ENCODE measurements around the gene EPHB6. TPM values are rescaled to one million over a fixed set of nuclear protein-coding genes. Genes with fewer than 3 reads are reported as not detected.

The EPHB6 gene
- total RNA-seq, 5 donors from 2014 or later (not counting 1 experiment from before 2014, with no cell fraction given): 37.2 to 76.2 (median 62.3) TPM

DNA sequence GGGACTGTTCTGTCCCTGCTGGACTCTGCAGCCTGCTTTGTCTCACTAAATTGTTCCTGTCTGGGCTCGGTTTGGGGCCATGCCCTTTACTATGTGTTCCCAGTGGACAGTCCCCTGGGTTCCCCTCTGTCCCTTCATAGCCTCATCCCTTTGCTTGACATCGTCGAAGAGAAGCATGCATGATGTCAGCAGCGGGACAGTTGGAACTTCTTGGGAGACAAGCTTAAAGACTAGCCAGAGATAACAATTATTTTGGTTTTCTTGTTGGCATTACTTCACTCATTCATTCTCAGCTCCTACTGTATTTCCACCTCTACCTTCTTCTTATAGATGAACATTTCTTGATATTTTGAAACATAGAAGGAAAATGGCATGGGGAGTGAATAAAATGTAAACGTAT lies 2.7 kb downstream of the EPHB6 start:
- WGBS (ENCODE audit: insufficient coverage): 71% methylated on average over 2 of the region's 5 CpGs
- Mint-ChIP-seq H3K4me1 (peaks cover 24 to 33% (median 31%) of the 10 kb centered on the region in 3 donors), H3K27ac (peak overlapping the region in 1 of 2 donors; percentile 44), H3K27me3 (no peaks in the 10 kb centered on the region), H3K4me3 (peak overlapping the region in 1 of 3 donors; percentile 81), H3K36me3 (peaks cover 3% of the 10 kb centered on the region), H3K9me3 (no peaks in the 10 kb centered on the region)
- POLR2A ChIA-PET: interaction anchor here in 1 of 2 donors (0.7 kb wide), 2 partner anchors 74 to 495 kb away, joined by 9 read pairs; no protein-coding TSS in a partner anchor
- ATAC-seq (replicated peaks in 1 of 4) (no peak), DNase-seq (no peak)
- no peaks in the 10 kb centered on the region for H3K9me3 ChIP-seq
- no peak overlapping the region for H3K27ac ChIP-seq (ENCODE audit: low read length)
- H3K36me3 ChIP-seq (ENCODE audit: control insufficient read depth in 2 of 2, extremely low read depth in 1 of 2, insufficient read depth in 1 of 2, low read length in 1 of 2): no peaks in the 10 kb centered on the region
- H3K4me3 ChIP-seq (ENCODE audit: control insufficient read depth in 1 of 2, extremely low read depth in 1 of 2, low read length in 1 of 2): no peak overlapping the region
- CTCF ChIA-PET: interaction anchor here (0.6 to 1.0 kb wide), 6 partner anchors 129 to 1120 kb away, joined by 3 to 6 read pairs (median 4); no protein-coding TSS in a partner anchor
- no peaks in the 10 kb centered on the region for H3K27me3 ChIP-seq (replicated peaks in 1 of 2; ENCODE audit: control insufficient read depth in 2 of 2, extremely low read depth in 1 of 2, insufficient read depth in 2 of 2, low read length in 1 of 2)
- peaks cover 10 to 19% of the 10 kb centered on the region in 2 experiments for H3K4me1 ChIP-seq (ENCODE audit: control insufficient read depth in 1 of 2, extremely low read depth in 1 of 2, insufficient read depth in 2 of 2, low read length in 2 of 2)

DNA sequence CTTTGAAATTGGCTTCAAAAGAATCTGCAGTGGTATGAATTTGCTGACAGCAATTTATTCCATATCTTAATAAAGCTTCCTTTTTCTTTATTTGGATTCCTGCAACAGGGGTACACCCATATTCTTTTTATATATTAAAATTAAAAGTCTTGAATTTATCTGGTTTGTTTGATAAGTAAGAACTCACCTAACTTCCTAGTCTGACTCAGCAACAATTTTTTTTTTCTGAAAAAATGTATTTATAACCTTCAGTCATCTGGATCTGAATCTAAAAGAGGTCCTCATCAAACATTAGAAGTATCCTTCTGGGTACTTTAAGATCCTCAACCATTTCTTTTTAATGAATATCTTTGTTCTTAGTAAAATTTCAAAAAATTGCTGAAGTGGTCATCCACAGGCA lies 4.5 kb downstream of the EPHB6 start:
- Histone ChIP-seq H3K9me3 (no peaks in the 10 kb centered on the region), H3K27me3 (replicated peaks in 1 of 2; ENCODE audit: control insufficient read depth in 2 of 2, extremely low read depth in 1 of 2, insufficient read depth in 2 of 2, low read length in 1 of 2) (no peaks in the 10 kb centered on the region), H3K4me3 (ENCODE audit: control insufficient read depth in 1 of 2, extremely low read depth in 1 of 2, low read length in 1 of 2) (no peak overlapping the region), H3K36me3 (ENCODE audit: control insufficient read depth in 2 of 2, extremely low read depth in 1 of 2, insufficient read depth in 1 of 2, low read length in 1 of 2) (peaks cover 0 to 8% of the 10 kb centered on the region in 2 donors), H3K4me1 (ENCODE audit: control insufficient read depth in 1 of 2, extremely low read depth in 1 of 2, insufficient read depth in 2 of 2, low read length in 2 of 2) (peaks cover 6 to 12% of the 10 kb centered on the region in 2 experiments), H3K27ac (ENCODE audit: low read length) (no peak overlapping the region)
- CTCF ChIA-PET: interaction anchor here (0.5 to 1.6 kb wide), 4 partner anchors 24 to 99 kb away, joined by 3 to 4 read pairs (median 3); no protein-coding TSS in a partner anchor
- H3K4me3 Mint-ChIP-seq: no peak overlapping the region
- no peaks in the 10 kb centered on the region for H3K27me3 Mint-ChIP-seq
- H3K4me1 Mint-ChIP-seq: peaks cover 16 to 24% (median 23%) of the 10 kb centered on the region in 3 donors
- peak overlapping the region; percentile 67 to 69 for H3K27ac Mint-ChIP-seq
- H3K9me3 Mint-ChIP-seq: no peaks in the 10 kb centered on the region
- POLR2A ChIA-PET: no interaction called here
- peaks cover 18% of the 10 kb centered on the region for H3K36me3 Mint-ChIP-seq
- DNase-seq (no peak), ATAC-seq (replicated peaks in 1 of 4) (no peak)

DNA sequence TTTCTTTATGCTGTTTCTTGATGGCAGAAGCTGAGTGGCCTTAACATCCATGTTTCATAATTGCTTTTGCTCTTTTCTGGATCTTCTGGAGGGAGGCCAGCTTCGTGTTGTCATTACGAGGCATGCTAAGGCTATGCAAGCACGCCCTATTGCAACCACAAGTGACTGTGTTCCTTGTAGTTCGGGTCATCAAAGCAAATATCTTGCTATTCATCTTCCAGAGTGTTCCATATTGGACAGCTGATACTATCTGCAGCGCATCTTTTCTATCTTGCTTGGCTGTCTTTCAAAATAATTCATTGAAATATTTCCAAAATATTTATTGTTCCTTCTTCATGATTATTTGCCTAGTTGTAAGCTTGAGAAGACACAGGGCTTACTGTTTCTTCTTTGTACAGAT lies 5.0 kb downstream of the EPHB6 start:
- Mint-ChIP-seq H3K9me3 (no peaks in the 10 kb centered on the region), H3K27ac (peak overlapping the region; percentile 67 to 69), H3K36me3 (peaks cover 18% of the 10 kb centered on the region), H3K27me3 (no peaks in the 10 kb centered on the region), H3K4me1 (peaks cover 16 to 24% (median 23%) of the 10 kb centered on the region in 3 donors), H3K4me3 (no peak overlapping the region)
- no peak for DNase-seq
- CTCF ChIA-PET: interaction anchor here (0.5 to 1.9 kb wide), 3 partner anchors 13 to 28 kb away, joined by 3 to 5 read pairs (median 3); no protein-coding TSS in a partner anchor
- no peak for ATAC-seq (replicated peaks in 1 of 4)
- 62% methylated on average over 3 of the region's 5 CpGs for WGBS (ENCODE audit: insufficient coverage)
- Histone ChIP-seq H3K27me3 (replicated peaks in 1 of 2; ENCODE audit: control insufficient read depth in 2 of 2, extremely low read depth in 1 of 2, insufficient read depth in 2 of 2, low read length in 1 of 2) (no peaks in the 10 kb centered on the region), H3K36me3 (ENCODE audit: control insufficient read depth in 2 of 2, extremely low read depth in 1 of 2, insufficient read depth in 1 of 2, low read length in 1 of 2) (peaks cover 0 to 8% of the 10 kb centered on the region in 2 donors), H3K27ac (ENCODE audit: low read length) (no peak overlapping the region), H3K4me3 (ENCODE audit: control insufficient read depth in 1 of 2, extremely low read depth in 1 of 2, low read length in 1 of 2) (no peak overlapping the region), H3K9me3 (no peaks in the 10 kb centered on the region), H3K4me1 (ENCODE audit: control insufficient read depth in 1 of 2, extremely low read depth in 1 of 2, insufficient read depth in 2 of 2, low read length in 2 of 2) (peaks cover 6 to 12% of the 10 kb centered on the region in 2 experiments)
- POLR2A ChIA-PET: no interaction called here

DNA sequence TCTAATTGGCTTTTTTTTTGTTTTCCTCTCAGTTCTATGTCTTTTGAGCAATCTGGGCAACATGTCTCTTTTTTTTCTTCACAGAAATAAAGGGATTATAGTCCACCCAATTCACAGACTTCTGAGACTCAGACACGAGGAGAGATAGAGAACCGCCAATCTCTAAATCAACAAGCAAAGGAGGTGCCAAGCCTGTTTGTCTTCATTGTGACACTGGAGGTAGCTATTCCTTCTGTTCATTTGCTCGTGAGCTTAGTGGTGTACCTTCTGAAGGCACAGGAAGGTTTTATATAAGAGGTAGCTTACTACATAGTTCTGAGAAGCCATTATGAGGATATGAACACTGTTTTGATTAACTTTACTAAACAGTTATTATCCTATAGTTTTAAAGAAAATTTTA lies 6.1 kb downstream of the EPHB6 start:
- Mint-ChIP-seq H3K27ac (no peak overlapping the region), H3K36me3 (peaks cover 18% of the 10 kb centered on the region), H3K4me3 (no peak overlapping the region), H3K9me3 (no peaks in the 10 kb centered on the region), H3K27me3 (no peaks in the 10 kb centered on the region), H3K4me1 (peaks cover 13 to 20% (median 18%) of the 10 kb centered on the region in 3 donors)
- Histone ChIP-seq H3K36me3 (ENCODE audit: control insufficient read depth in 2 of 2, extremely low read depth in 1 of 2, insufficient read depth in 1 of 2, low read length in 1 of 2) (peaks cover 0 to 8% of the 10 kb centered on the region in 2 donors), H3K27ac (ENCODE audit: low read length) (no peak overlapping the region), H3K9me3 (no peaks in the 10 kb centered on the region), H3K4me1 (ENCODE audit: control insufficient read depth in 1 of 2, extremely low read depth in 1 of 2, insufficient read depth in 2 of 2, low read length in 2 of 2) (peaks cover 4 to 10% of the 10 kb centered on the region in 2 experiments), H3K4me3 (ENCODE audit: control insufficient read depth in 1 of 2, extremely low read depth in 1 of 2, low read length in 1 of 2) (no peak overlapping the region), H3K27me3 (replicated peaks in 1 of 2; ENCODE audit: control insufficient read depth in 2 of 2, extremely low read depth in 1 of 2, insufficient read depth in 2 of 2, low read length in 1 of 2) (no peaks in the 10 kb centered on the region)
- ATAC-seq (replicated peaks in 1 of 4): peak in 1 of 4 experiments; percentile 34
- CTCF ChIA-PET: interaction anchor here (0.7 to 1.9 kb wide), 3 partner anchors 10 to 142 kb away, joined by 3 to 5 read pairs (median 4); no protein-coding TSS in a partner anchor
- DNase-seq: no peak
- POLR2A ChIA-PET: interaction anchor here in 1 of 2 donors (0.6 to 1.2 kb wide), 2 partner anchors 526 to 903 kb away, joined by 3 to 12 read pairs; no protein-coding TSS in a partner anchor
- no CpG with 5 or more reads among the region's 3 CpGs for whole genome bisulfite sequencing (ENCODE audit: insufficient coverage)

DNA sequence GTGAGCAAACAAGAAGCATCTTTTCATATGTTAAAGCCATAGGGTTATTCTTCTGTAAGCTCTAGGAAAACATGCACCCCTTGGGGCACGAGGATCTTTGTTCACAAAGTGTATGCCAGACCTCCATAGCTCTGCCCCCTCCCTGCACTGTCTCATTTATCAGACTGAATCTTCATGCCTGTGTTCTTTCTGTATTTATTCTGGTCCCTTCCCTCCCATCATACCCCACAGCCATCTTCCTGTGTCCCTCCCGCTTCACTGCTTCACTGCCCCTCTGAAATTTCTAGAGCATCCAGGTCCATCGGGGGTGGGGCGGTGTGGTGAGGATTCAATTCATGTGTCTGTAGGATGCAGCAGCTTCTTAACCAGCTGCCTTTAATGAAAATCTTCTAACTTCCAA lies 7.5 kb downstream of the EPHB6 start:
- Mint-ChIP-seq H3K4me1 (peaks cover 0 to 8% (median 8%) of the 10 kb centered on the region in 3 donors), H3K9me3 (no peaks in the 10 kb centered on the region), H3K4me3 (no peak overlapping the region), H3K27me3 (no peaks in the 10 kb centered on the region), H3K27ac (peak overlapping the region in 1 of 2 donors; percentile 52), H3K36me3 (peaks cover 18% of the 10 kb centered on the region)
- Histone ChIP-seq H3K27ac (ENCODE audit: low read length) (no peak overlapping the region), H3K9me3 (no peaks in the 10 kb centered on the region), H3K4me3 (ENCODE audit: control insufficient read depth in 1 of 2, extremely low read depth in 1 of 2, low read length in 1 of 2) (no peak overlapping the region), H3K4me1 (ENCODE audit: control insufficient read depth in 1 of 2, extremely low read depth in 1 of 2, insufficient read depth in 2 of 2, low read length in 2 of 2) (peaks cover 4 to 11% of the 10 kb centered on the region in 2 experiments), H3K27me3 (replicated peaks in 1 of 2; ENCODE audit: control insufficient read depth in 2 of 2, extremely low read depth in 1 of 2, insufficient read depth in 2 of 2, low read length in 1 of 2) (no peaks in the 10 kb centered on the region), H3K36me3 (ENCODE audit: control insufficient read depth in 2 of 2, extremely low read depth in 1 of 2, insufficient read depth in 1 of 2, low read length in 1 of 2) (peaks cover 0 to 8% of the 10 kb centered on the region in 2 donors)
- ChIA-PET CTCF (interaction anchor here in 1 of 2 donors (0.7 kb wide), 1 partner anchor 26 kb away, joined by 4 read pairs; no protein-coding TSS in a partner anchor), POLR2A (no interaction called here)
- DNase-seq: no peak
- ATAC-seq (replicated peaks in 1 of 4): no peak
- 67% methylated on average over 1 of the region's 4 CpGs for WGBS (ENCODE audit: insufficient coverage)

DNA sequence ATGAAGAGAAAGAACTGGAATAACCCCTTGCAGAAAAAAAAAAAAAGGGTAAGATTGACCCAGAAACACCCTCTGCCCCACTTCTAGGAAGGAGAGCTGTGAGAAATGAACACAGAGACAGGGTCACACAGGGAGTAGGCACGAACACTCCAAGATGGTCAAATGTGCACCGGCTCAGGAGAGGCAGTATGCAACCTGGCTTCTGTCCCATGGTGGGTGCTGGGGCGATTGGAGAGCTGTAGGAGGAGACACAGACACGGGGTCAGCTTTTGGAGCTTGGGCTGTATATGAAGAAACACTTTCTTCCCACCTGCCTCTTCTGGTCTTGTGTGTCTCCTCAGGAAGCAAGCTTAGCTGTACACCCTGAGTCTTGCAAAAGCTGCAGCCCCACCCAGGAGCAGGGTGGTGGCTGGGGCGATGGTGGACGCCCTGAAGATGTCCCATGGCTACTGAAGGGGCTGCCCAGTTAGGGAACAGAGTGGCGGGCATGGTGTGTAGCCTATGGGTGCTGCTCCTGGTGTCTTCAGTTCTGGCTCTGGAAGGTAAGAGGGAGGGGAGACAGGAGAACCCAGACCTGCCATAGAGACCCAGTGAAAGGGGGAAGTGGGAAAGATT lies 8.0 kb downstream of the EPHB6 start:
- POLR2A ChIA-PET: no interaction called here
- H3K36me3 Mint-ChIP-seq: peaks cover 18% of the 10 kb centered on the region
- 76% methylated on average over 5 of the region's 7 CpGs for WGBS (ENCODE audit: insufficient coverage)
- H3K27me3 ChIP-seq (replicated peaks in 1 of 2; ENCODE audit: control insufficient read depth in 2 of 2, extremely low read depth in 1 of 2, insufficient read depth in 2 of 2, low read length in 1 of 2): no peaks in the 10 kb centered on the region
- no peak overlapping the region for H3K27ac ChIP-seq (ENCODE audit: low read length)
- no peaks in the 10 kb centered on the region for H3K27me3 Mint-ChIP-seq
- H3K4me1 ChIP-seq (ENCODE audit: control insufficient read depth in 1 of 2, extremely low read depth in 1 of 2, insufficient read depth in 2 of 2, low read length in 2 of 2): peaks cover 0 to 11% of the 10 kb centered on the region in 2 experiments
- no peak overlapping the region for H3K4me3 ChIP-seq (ENCODE audit: control insufficient read depth in 1 of 2, extremely low read depth in 1 of 2, low read length in 1 of 2)
- no peaks in the 10 kb centered on the region for H3K9me3 Mint-ChIP-seq
- no peaks in the 10 kb centered on the region for H3K9me3 ChIP-seq
- ATAC-seq (replicated peaks in 1 of 4) (no peak), DNase-seq (no peak)
- CTCF ChIA-PET: interaction anchor here in 1 of 2 donors (0.7 kb wide), 1 partner anchor 27 kb away, joined by 4 read pairs; no protein-coding TSS in a partner anchor
- H3K4me1 Mint-ChIP-seq: peaks cover 0 to 6% (median 4%) of the 10 kb centered on the region in 3 donors
- peaks cover 0 to 11% of the 10 kb centered on the region in 2 donors for H3K36me3 ChIP-seq (ENCODE audit: control insufficient read depth in 2 of 2, extremely low read depth in 1 of 2, insufficient read depth in 1 of 2, low read length in 1 of 2)
- H3K4me3 Mint-ChIP-seq: no peak overlapping the region
- no peak overlapping the region for H3K27ac Mint-ChIP-seq
